ENCODE data around the gene C17orf107. TPM values are rescaled to one million over a fixed set of nuclear protein-coding genes. Genes with fewer than 3 reads are reported as not detected.

Gene C17orf107
- total RNA-seq, 4 donors from 2014 or later = 0.27 to 2.7 (median 0.92) TPM

DNA sequence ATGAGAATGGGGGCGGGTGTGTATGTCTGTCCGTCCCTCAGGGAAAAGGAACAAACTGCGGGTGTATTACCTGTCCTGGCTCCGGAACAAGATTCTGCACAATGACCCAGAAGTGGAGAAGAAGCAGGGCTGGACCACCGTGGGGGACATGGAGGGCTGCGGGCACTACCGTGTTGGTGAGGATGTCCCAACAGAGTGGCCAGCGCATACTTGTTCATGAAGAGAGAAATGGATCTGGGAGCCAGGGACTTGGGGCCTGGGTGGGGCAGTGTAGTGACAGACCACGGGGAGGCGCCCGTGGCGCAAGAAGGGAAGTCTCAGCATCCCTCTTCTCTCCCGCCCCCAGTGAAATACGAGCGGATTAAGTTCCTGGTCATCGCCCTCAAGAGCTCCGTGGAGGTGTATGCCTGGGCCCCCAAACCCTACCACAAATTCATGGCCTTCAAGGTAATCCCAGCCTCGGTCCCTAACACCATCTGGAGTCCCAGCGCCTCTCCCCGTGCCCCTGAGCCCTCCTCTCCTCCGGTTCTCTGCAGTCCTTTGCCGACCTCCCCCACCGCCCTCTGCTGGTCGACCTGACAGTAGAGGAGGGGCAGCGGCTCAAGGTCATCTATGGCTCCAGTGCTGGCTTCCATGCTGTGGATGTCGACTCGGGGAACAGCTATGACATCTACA, 3.5 kb upstream of the C17orf107 start:
- Histone ChIP-seq H3K27ac (no peak overlapping the region), H3K36me3 (peaks cover 52 to 78% (median 58%) of the 10 kb centered on the region in 3 donors), H3K4me3 (no peak overlapping the region), H3K4me1 (peaks cover 16 to 27% (median 22%) of the 10 kb centered on the region in 3 donors), H3K27me3 (peaks cover 0 to 17% (median 0%) of the 10 kb centered on the region in 4 donors), H3K9me3 (no peaks in the 10 kb centered on the region)
- intact Hi-C loops (cut with DNase I) = no loop called here
- 67 to 75% methylated on average over 22 to 24 of the region's 27 CpGs for WGBS, 2 donors
- no peak for DNase-seq
- no peak for TF ChIP-seq POLR2A (IDR thresholded peaks at IDR 0.05)
- no peak for TF ChIP-seq CTCF (IDR thresholded peaks at IDR 0.05)

DNA sequence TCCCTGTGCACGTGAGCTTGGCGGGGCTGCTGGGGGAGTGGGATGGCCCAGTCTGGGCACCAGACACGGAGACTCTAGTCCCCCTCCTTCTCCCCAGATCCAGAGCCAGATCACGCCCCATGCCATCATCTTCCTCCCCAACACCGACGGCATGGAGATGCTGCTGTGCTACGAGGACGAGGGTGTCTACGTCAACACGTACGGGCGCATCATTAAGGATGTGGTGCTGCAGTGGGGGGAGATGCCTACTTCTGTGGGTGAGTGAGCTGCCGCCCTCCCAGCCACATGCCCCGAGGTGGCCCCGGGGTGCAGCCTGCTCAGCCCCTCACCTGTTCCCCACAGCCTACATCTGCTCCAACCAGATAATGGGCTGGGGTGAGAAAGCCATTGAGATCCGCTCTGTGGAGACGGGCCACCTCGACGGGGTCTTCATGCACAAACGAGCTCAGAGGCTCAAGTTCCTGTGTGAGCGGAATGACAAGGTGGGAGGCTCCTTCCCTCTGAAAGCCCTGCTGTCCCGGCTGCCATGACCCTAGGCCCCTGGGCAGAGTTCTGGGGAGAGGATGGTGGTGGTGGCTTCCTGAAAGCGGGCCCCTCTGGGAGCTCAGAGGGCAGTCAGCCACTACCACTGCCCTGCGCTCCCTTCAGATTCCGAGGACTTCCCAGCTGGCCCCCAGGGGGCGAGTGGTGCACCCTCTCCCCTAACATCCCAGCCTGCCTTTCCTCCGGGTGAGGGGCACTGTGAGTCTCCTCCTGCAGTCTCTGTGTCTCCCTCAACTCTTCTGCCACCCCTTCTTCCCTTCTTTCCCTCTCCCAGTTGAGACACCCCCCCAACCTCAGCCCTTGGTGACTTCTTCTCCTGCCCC, 2.8 kb upstream of the C17orf107 start:
- peaks cover 45 to 70% (median 52%) of the 10 kb centered on the region in 3 donors for H3K36me3 ChIP-seq
- DNase-seq = no peak
- WGBS, 2 donors = 83 to 84% methylated on average over 14 to 15 of the region's 27 CpGs
- intact Hi-C loops (cut with DNase I) = no loop called here
- TF ChIP-seq CTCF (IDR thresholded peaks at IDR 0.05) (no peak), POLR2A (IDR thresholded peaks at IDR 0.05) (no peak)
- H3K9me3 ChIP-seq = no peaks in the 10 kb centered on the region
- H3K27me3 ChIP-seq = peaks cover 0 to 17% (median 0%) of the 10 kb centered on the region in 4 donors
- peaks cover 16 to 30% (median 22%) of the 10 kb centered on the region in 3 donors for H3K4me1 ChIP-seq
- no peak overlapping the region for H3K27ac ChIP-seq
- H3K4me3 ChIP-seq = no peak overlapping the region

GRCh38 chr17:4897198-4897687, 2.1 kb upstream of the C17orf107 start:
- TF ChIP-seq POLR2A (IDR thresholded peaks at IDR 0.05) (no peak), CTCF (IDR thresholded peaks at IDR 0.05) (no peak)
- Histone ChIP-seq H3K36me3 (peaks cover 39 to 63% (median 49%) of the 10 kb centered on the region in 3 donors), H3K4me3 (no peak overlapping the region), H3K9me3 (no peaks in the 10 kb centered on the region), H3K27me3 (peaks cover 0 to 17% (median 0%) of the 10 kb centered on the region in 4 donors), H3K4me1 (peaks cover 16 to 34% (median 22%) of the 10 kb centered on the region in 3 donors), H3K27ac (no peak overlapping the region)
- intact Hi-C loops (cut with DNase I) = no loop called here
- WGBS, 2 donors = 64 to 74% methylated on average over 6 to 8 of the region's 10 CpGs
- no peak for DNase-seq

DNA sequence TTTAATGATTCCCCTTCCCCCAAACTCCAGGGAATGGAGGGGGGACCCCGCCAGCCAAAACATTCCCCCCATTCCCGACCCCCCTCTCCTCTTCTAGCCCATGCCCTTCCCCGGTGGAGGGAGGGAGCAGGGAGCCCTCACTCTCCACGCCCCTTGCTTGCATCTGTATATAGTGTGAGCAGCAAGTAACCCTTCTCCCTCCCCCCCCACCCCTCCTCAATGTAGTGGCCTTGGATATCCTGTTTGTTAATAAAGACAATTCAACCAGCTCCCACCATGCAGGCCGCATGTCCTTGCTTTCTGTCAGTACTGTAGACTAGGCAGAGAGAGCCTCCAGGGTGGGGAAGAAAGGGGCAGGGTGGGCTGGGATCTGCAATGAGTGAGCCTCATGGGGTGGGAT, 1.6 kb upstream of the C17orf107 start:
- Histone ChIP-seq H3K36me3 (peaks cover 33 to 58% (median 43%) of the 10 kb centered on the region in 3 donors), H3K9me3 (no peaks in the 10 kb centered on the region), H3K27ac (no peak overlapping the region), H3K4me1 (peaks cover 20 to 39% (median 23%) of the 10 kb centered on the region in 3 donors), H3K27me3 (peaks cover 0 to 17% (median 0%) of the 10 kb centered on the region in 4 donors), H3K4me3 (no peak overlapping the region)
- 68 to 100% methylated on average over 1 to 4 of the region's 5 CpGs for WGBS, 2 donors
- DNase-seq = no peak
- no peak for TF ChIP-seq POLR2A (IDR thresholded peaks at IDR 0.05)
- no peak for TF ChIP-seq CTCF (IDR thresholded peaks at IDR 0.05)
- intact Hi-C loops (cut with DNase I) = no loop called here

Measured in esophagus squamous epithelium (tissue), 5 donors.